Hepatic stellate cell (primary cell): ENCODE data around the gene AUTS2.

Experiments used
- DNase-seq: peaks from one replicate; pipeline ENCODE4 v3.0.0; 2011; ENCODE audit warnings: low spot score

The AUTS2 gene

DNA sequence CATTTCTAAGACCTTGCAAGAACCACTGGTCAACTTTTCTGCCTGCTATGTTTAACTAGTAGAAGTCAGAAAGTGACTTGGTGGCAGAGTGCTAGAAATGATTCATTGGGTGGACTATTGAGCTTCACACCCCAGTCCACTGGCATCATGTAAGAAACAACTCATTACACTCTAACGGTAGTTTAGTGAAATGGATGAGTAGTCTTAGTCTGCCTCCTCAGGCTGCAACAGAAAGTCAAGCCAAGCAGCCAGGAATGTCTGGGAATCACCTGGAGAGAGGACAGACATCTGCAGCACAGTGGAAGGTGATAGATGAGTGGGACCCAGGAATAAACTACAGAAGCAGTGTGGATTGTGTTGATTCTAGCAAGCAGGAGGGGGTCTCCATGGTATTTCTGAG lies 125.4 kb downstream of the AUTS2 start:
- no peak for DNase-seq

DNA sequence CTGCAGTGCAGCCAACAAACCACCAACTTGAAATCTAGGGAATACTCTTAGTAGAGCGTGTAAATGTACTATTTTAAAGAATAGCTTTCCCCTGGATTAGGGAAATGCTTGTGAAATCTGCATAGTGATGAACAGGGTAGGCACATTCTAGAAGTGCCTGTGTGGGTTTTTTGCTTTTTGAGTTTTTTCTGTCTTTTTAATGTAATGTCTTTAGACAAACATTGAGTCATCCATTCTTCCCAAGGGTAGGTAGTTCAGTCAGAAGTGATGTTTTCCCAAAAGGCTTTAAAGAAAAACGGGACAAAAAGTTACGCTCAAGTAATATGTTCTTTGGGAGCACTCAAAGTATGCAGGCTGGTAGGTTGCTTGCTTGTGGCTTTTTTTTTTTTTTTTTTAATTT lies 130.0 kb downstream of the AUTS2 start:
- no peak for DNase-seq

DNA sequence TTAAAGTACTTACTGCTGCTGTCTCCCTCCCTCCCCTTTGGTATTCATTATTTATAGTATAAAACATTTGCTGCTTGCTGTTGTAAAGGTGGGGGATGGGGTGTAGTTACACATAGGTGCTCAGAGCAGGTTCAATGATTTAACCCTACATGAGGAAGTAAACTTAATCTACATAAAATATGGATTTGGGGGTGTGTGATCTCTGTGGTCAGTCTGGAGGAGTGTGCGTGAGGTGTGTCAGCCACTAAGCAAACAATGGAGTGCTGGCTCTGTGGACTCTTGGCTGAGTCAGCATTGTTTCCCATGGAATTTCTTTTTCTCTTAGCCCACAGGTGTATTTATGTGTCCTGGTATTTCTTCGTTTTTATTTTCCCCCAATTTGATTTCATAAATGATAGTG lies 133.9 kb downstream of the AUTS2 start:
- no peak for DNase-seq

DNA sequence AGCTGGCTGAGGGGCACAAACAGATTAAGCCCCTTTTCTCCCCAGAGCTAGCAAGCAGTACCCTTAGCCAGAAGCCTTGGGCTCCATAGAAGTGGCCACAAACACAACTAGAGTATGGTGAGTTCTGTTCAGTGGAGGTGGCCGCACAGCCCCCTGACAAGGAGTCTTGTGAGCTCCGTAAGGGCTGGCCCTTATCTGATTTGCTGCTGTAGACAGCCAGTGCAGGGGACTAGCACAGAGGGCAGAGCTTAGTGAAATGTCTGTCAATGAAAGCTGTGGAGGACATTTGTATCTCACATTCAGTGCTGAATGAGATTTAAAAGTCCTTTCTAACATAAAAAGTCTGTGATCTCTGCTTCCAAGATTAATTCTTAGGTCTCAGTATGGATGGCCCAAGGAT lies 137.3 kb downstream of the AUTS2 start:
- DNase-seq, result no peak

DNA sequence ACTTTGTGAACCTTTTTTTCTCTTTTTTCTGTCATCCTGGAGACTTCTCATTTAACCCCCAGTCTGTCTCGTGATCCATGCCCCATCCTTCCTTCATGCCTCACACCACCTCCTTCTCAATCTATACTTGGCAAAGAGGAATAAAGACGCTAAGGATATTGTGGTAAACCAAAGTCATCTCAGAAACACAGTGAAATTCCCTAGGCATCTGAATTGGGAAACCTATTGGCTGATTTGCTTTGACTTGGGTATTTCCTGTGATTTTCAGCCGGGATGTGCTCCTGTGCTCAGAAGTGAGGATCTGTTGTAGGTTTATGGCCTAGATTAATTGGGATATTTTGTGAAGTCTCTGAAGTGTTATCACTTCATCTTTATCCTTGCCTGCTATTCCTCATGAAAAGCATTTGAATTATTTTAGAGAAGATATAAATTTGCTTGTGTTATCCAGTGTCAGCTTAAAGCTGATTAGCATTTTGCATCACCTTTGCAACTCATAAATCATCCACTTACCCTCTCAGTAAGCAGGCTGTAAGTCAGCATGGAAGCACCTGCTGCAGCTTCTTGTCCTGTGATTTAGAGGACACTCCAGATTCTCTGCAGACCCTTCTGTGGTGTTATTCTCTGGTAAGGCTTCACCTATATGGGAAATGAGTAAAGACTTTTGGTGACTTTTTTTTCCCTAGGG lies 138.0 kb downstream of the AUTS2 start:
- no peak for DNase-seq

DNA sequence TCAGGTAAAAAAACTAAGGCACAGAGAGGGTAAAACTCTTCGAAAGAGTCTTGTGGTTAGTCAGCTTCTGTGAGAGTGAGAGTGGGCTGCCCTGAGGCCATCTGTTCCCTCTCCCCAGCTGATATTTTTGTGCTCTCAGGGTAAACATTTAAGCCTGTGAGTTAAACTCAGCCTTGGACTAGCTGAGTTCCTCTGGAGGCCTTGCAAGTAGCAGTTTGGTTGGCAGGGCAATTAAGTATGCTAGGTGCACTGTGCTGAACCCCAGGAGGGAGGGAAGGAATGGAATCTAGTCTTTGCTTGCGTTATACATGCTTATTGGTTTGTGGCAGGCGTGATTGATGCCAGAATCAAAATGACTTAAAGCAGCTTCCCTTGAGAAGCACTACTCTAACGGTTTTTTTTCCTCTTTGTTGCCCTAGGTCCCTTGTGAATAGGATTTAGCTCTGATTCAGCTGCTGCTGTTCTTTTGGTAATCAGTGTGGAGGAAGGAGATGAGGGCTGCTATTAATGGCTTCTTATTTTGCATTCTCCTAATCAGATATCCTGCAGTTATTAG lies 140.2 kb downstream of the AUTS2 start:
- DNase-seq, result no peak

DNA sequence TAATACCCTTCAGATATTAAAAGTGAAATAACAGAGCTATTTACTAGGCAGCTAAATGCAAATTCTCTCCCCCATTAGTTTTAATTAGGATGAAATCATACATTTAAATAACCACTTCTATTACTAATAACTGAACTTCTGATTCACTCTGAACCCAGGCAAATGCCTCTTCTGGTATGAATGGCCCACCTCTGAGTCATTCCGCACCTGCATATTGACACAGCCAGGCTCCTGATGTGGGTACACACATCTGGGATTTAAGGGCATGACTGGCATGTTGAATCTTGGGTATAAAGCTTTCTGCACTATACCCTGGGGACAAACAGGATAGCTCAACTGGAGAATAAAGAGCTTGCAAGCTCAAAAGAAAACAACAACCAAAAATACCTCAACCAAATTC lies 140.9 kb downstream of the AUTS2 start:
- DNase-seq, result no peak

DNA sequence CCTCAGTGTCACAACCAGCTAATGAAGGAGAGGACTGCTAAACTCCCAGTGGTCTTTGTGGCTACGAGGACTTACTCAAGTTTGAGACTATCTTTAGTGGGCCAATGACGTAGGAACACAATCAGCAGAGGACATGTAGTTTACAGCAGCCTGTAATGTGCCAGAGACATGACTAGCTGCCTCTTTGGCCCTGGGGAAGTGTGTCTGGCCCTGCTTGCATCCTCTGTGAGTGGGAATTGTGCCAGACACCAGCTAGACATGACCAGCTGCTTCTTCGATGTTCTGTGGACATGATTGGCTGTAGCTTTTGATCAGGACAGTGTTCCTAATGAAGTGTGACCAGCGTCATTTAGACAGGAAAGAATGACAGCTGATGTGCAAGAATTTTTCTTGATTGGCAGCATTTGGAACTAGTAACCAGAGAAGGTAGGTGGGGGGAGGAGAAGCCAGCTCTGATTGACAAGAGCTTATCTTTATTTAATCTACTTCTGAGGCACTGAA lies 141.7 kb downstream of the AUTS2 start:
- DNase-seq, result no peak

DNA sequence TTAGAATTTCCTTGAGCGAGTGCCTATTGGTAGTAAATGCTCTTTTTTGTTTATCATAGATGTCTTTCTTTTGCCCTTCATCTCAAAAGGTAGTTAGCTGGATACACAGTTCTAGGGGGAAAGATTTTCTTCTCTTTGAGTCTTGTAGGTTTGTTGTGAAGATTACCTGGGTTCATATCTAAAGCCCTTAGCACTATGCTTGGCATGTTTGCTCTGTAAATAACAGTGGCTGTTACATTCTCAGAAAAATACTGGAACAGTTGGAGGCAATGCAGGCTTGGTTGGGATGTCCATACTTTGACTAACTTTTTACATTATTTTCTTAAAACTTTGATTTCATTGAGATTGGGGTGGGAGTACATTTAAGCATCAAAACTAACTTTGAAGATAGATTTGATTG lies 144.0 kb downstream of the AUTS2 start:
- no peak for DNase-seq

DNA sequence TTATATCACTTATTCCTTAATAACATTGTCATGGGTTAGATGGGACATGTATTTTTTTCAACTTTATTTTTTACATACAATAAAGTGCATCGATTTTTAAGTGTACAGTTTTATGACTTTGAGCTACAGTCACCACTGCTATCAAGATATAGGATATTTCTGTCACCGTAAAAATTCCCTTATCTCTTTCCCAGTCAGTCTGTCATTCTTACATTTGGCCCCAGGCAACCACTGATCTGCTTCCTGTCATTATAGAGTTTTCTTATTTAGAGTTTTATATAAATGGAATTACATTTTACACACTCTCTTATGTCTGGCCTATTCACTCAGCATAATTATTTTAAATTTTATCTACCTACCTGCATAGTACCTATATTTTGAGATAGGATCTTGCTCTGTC lies 145.2 kb downstream of the AUTS2 start:
- DNase-seq, result no peak

DNA sequence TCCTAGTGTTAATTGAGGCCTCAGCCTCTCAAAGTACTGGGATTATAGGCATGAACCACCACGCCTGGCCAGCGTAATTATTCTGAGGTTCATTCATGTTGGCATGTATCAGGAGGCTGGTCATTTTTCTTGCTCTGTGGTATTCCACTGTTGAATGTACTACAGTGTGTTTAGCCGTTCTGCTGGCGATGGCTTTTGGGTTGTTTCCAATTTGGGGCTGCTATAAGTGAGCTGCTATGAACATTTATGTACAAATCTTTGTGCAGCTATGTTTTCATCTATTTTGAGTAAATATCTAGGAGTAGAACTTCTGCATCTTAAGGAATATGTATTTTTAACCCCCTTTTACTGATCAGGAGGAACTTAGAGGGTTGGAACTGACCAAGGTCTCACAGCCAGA lies 145.8 kb downstream of the AUTS2 start:
- DNase-seq, result no peak

DNA sequence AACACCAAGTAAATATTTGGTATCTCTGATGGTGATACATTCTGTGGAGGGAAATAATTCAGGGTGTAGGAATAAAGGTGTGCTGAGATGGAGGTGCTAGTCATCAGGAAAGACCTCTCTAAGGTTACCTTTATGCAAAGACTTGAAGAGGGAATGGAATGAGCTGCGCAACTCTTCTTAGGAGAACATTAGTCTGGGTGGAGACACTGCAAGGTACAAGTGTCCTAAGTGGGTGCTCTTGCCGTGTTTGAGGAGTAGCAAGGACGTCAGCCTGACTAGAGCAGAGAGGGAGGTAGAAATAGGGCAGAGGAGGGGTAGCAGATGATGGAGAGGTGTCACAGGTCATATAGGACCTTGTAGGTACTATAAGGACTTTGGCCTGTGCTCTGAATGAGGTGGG lies 148.1 kb downstream of the AUTS2 start:
- DNase-seq, result no peak

DNA sequence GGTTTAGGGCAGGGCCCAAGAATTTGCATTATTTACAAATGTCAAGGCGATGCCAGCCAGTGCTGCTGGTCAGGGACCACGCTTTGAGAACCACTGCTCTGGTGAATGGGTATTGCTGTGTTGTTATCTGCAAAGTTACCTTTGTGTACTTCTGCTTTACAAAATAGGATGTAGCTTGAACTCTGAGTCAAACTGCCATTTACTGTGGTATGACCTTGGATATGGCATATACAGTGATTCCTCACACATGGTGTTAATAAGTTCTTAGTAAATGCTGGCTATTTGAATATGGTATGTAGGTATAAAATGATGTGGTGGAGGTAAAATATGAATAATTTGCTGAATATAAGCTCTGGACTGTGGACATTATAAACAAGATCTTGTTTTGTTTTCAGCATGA lies 148.9 kb downstream of the AUTS2 start:
- DNase-seq, result no peak

DNA sequence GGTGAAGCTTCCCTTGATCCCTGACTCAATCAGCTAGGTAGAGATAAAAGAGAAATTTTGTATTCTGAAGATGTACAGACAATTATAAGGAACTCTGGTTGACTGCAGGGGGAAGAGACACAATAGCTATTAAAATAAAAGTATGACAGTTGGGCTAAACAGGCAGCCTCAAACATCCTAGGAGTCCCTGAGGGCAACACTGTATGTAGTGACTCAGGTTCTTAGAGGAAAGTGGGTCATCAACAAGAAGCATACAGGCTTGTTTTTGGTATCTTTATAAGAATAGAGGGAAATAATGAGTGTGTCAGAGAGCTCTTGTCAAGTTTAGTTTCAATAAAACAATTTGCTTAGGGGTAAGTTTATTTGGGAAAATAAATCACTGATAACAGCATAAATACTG lies 150.3 kb downstream of the AUTS2 start:
- no peak for DNase-seq

DNA sequence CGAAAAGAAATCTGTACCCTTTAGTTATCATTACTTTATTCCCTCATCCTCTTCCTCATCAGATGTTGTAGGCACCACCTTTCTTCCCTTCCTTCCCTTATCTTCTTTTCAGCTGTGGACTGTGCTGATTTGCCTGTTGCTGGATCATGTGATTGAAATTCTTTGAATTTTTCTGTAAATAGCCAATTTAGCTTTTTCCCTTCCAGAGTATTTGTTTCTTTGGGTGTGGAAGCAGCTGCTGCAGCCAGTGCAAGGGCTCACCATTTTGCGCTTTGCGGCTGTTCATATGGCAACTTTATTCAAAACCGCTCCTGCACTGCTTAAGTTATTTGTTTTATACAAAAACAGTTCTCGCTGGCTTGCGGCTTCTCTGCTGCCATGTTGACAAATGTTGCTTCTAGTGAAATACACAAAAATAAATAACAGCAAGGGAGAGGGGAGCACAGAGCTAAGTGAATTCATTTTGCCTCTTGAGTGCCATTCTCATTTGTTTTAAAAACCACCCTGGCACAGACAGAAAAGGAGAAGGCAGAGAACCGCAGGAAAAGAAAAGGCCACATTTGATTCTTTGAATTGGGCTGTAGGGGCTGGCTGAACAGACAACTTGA lies 151.2 kb downstream of the AUTS2 start:
- no peak for DNase-seq

DNA sequence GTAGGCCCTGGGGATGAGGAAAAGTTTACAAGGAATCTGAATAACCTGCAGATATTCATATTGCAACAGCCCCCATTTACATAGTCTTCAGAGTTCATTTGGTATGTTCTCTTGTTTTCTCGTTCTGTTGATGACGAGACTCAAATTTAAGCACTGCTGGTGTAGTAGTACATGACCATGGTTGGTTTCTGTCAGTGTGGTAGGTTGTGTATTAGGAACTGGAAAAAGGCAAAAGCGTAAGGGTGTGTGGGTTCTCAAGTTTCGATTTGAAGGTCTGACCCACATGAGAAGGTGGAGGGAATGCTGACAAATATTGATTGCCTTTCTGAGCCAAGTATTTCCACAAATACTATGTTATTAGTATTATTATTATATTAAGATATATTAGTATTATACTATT lies 151.7 kb downstream of the AUTS2 start:
- no peak for DNase-seq

DNA sequence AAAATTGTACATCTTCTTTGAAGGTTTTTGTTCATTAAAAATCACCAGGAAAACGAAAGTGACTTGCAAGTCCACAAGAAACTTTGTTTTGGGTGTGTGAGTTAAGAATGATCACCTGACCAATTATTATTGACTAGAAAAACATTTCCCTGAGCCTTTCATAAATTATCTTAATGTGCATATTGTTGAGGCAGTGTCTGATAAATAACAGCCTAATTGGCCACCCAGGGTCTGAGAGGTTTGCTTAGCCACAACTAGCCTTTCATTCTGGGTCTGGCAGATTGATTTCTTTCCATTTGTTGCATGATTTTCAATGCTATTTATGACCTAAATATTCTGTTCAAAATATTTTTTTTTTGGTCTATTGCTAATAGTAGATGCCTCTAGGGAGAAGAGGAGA lies 152.8 kb downstream of the AUTS2 start:
- DNase-seq, result no peak

DNA sequence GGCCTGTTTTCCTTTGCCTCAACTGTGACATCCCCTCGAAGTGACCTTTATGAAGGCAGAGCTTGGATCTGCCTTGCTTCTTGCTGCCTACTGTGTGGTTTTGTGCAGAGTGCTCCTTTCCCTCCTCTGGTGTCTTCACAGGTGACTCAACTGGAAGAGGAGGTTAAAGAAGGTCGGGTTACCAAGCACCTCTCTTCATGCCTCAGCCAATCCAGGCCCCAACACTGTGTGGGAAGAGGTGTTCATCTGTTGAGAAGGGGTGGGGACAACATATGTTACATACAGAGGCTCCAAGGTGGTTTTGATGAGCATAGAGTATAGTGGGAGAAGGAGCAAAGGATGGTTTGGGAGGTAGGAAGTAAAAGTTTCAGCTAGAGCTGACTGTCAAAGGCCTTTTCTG lies 155.7 kb downstream of the AUTS2 start:
- DNase-seq, result no peak

DNA sequence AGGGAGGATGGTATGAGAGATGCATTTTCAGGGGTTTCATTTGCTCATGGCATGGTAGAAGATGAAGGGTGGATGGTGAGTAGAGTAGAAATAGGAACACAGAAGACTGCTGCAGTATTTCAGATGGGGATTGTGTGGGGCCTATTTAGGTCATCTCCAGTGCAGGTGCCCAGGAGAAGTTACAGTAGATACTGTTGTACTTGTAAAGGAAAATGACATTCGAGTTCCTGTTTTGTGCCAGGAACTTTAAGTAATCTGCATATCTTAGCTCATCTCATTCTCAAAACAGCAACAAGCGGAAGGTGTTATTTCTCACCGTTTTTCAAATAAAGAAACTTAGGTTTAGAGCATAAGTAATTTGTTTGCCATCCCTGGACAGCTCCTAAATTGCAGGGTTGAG lies 156.2 kb downstream of the AUTS2 start:
- no peak for DNase-seq

DNA sequence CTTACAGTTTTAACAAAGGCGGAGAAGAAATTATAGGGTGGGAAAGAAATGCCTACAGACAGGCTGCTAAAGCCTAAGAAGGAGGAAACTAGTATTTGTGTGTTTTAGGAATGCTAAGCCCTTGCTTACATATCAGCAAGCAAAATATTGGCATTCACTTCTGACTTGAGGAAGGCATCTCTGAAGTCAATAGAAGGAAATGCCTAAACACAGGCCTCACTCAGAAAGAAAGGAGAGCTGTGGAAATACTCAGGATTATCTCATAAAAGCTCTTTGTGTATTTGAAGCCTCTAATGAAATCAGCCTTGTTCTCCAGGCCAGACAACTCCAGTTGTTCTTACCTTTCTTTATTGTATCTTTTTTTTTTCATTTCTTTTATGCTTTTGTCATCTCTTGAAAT lies 158.0 kb downstream of the AUTS2 start:
- no peak for DNase-seq

DNA sequence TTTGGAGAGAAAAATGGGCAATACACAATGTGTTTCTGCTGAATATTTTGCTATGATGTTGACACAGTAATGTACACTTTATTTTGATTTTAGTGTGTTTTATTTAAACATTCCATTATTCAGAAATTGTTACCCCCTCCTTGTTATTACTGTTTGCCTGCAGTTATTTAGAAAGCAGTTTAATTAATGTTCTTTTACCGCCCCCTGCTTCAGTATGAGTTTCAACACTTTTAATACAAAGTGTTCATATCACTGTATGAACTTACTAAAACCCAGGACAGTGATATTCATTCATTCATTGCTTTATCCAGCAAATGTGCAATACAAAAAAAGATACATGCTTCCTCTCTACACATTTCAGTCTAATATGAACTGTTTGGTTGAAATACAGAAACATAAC lies 159.3 kb downstream of the AUTS2 start:
- DNase-seq, result no peak

DNA sequence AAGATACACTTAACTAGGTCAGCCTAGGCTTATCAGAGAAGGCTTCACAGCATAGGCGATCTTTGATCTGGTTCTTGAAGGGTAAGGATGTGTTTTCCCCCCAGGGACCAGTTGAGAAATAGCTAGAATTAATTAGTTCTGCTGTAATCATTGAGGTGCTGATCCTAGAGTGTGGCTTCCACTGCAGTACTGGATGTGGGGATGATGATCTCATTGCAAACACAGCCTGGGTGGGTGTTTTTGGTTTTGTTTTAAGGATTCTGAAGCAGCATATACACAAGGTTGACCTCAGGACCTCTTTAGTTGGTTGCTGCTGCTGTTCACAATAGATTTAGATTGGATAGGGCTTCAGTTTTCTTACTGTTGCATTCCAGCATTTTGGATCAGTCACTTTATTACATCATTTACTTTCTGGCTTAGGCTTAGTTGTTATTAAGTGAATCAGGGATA lies 159.7 kb downstream of the AUTS2 start:
- DNase-seq, result no peak

DNA sequence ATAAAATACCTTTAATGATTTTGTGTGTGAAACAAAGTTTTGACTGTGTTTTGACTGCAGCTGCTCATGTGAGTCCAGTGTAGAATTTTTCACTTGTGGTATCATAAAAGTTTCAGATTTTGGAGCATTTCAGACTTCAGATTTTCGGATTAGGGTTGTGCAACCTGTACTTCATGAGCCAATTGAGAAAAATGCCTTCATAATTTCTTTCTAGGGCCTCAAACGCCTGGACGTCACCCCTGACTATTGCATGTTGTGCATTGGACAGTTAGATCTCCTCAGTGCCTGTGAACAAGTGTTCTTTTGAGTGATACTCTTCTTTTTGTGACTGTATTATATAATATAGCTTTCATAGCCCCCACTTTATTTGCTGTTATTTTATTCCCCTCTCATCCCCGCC lies 161.1 kb downstream of the AUTS2 start:
- no peak for DNase-seq
